ENCODE data around the gene SLC1A5.
"Not testable (repeated sequence)": the region's sequence is repeated elsewhere in the genome, so short reads cannot be mapped to it uniquely, and the experiment has no call there.

Gene SLC1A5

DNA sequence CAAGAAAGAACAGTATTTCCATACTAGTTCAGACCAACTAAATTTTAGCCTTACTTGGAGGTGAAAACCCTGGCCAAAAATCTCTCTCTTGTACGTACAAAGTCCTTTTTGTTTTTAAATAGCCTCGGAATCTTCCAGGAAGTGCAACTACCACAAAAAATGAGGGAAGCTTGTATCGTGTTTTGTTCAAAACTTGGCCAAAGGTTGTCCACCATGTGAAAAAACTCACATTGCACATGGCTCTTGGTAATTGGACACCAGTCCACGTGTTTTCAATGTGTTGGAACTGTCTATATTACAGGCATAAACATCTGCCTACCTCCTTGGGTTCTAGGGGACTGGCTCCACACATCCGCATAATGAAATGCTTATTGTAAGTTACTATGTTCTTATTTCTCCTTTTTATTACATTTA, 27.0 kb downstream of the SLC1A5 start:
- no peak for DNase-seq (ENCODE audit: low spot score)
- TF ChIP-seq, protein P1, sequence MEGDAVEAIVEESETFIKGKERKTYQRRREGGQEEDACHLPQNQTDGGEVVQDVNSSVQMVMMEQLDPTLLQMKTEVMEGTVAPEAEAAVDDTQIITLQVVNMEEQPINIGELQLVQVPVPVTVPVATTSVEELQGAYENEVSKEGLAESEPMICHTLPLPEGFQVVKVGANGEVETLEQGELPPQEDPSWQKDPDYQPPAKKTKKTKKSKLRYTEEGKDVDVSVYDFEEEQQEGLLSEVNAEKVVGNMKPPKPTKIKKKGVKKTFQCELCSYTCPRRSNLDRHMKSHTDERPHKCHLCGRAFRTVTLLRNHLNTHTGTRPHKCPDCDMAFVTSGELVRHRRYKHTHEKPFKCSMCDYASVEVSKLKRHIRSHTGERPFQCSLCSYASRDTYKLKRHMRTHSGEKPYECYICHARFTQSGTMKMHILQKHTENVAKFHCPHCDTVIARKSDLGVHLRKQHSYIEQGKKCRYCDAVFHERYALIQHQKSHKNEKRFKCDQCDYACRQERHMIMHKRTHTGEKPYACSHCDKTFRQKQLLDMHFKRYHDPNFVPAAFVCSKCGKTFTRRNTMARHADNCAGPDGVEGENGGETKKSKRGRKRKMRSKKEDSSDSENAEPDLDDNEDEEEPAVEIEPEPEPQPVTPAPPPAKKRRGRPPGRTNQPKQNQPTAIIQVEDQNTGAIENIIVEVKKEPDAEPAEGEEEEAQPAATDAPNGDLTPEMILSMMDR (IDR thresholded peaks at IDR 0.05; ENCODE audit: borderline replicate concordance, control extremely low read depth, extremely low read depth, insufficient read depth, missing control alignments): no peak
- in situ Hi-C loops (cut with MboI; ENCODE audit: low sequenced_read_pairs, unreplicated experiment): loop anchor here (10.0 to 25.0 kb wide), 2 partner anchors 83 to 226 kb away; no protein-coding TSS in a partner anchor

DNA sequence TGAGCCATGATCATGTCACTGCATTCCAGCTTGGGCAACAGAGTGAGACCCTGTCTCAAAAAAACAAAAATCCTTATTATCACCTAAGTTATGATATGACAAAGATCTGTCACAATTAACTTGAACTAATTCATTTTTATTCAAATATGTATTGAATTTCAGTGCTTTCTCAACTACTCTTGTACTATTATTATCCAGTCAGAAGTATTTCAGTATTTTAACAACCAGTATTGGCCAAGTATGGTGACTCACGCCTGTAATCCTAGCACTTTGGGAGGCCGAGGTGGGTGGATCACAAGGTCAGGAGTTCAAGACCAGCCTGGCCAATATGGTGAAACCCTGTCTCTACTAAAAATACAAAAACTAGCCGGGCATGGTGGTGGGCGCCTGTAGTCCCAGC, 27.5 kb downstream of the SLC1A5 start:
- in situ Hi-C loops (cut with MboI; ENCODE audit: low sequenced_read_pairs, unreplicated experiment): loop anchor here (10.0 to 25.0 kb wide), 2 partner anchors 84 to 226 kb away; no protein-coding TSS in a partner anchor
- not testable (repeated sequence) for DNase-seq (ENCODE audit: low spot score)

DNA sequence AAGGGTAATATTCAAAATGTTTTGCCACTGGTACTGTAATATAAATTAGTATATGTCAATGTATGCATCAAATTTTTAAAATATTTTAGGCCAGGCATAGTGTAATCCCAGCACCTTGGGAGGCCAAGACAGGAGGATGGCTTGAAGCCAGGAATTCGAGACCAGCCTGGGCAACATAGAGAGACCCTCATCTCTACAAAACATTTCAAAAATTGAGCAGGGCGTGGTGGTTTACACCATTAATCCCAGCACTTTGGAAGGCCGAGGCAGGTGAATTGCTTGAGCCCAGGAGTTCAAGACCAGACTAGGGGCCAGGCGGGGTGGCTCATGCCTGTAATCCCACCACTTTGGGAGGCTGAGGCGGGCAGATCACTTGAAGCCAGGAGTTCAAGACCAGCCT, 28.0 kb downstream of the SLC1A5 start:
- TF ChIP-seq, protein P1 (IDR thresholded peaks at IDR 0.05; ENCODE audit: borderline replicate concordance, control extremely low read depth, extremely low read depth, insufficient read depth, missing control alignments): no peak
- no peak for DNase-seq (ENCODE audit: low spot score)
- in situ Hi-C loops (cut with MboI; ENCODE audit: low sequenced_read_pairs, unreplicated experiment): loop anchor here (10.0 to 25.0 kb wide), 2 partner anchors 84 to 227 kb away; no protein-coding TSS in a partner anchor

DNA sequence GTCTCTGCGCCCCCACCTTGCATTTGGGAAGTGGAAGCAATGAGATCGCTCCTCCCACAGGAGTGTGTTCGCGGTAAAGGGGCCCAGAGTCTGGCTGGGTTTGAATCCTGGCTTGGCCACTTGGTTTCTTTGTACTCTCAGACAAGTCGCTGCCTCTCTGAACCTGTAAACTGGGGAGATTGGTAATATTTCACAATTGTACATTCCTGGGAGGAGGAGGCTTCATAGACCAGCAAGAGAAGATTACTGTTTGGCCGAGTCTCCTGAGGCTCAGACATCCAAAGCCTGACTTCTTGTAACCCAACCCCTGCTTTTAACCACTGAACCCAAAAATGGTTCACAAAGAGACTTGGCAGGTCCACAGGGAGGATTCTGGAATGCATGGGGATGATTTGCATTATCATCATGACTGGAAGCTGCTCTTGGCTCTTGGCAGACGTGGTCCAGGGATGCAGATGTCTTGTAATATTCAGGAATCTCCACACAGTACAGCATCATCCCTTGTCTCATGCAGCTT, 28.5 kb downstream of the SLC1A5 start:
- TF ChIP-seq, protein P1 (IDR thresholded peaks at IDR 0.05; ENCODE audit: borderline replicate concordance, control extremely low read depth, extremely low read depth, insufficient read depth, missing control alignments): no peak
- in situ Hi-C loops (cut with MboI; ENCODE audit: low sequenced_read_pairs, unreplicated experiment): loop anchor here (10.0 to 25.0 kb wide), 2 partner anchors 85 to 227 kb away; no protein-coding TSS in a partner anchor
- no peak for DNase-seq (ENCODE audit: low spot score)

DNA sequence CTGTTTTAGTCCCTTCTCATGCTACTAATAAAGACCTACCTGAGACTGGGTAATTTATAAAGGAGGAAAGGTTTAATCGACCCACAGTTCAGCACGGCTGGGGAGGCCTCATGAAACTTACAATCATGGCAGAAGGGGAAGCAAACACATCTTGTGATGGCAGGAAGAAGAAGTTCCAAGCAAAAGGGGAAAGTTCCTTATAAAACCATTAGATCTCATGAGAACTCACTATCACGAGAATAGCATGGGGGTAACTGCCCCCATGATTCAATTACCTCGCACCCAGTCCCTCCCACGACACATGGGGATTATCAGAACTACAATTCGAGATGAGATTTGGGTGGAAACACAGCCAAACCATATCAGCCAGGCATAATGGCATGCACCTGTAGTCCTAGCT, 29.2 kb downstream of the SLC1A5 start:
- in situ Hi-C loops (cut with MboI; ENCODE audit: low sequenced_read_pairs, unreplicated experiment): loop anchor here (25.0 kb wide), 1 partner anchor 228 kb away; no protein-coding TSS in a partner anchor
- TF ChIP-seq, protein P1 (IDR thresholded peaks at IDR 0.05; ENCODE audit: borderline replicate concordance, control extremely low read depth, extremely low read depth, insufficient read depth, missing control alignments): no peak
- DNase-seq (ENCODE audit: low spot score): no peak

DNA sequence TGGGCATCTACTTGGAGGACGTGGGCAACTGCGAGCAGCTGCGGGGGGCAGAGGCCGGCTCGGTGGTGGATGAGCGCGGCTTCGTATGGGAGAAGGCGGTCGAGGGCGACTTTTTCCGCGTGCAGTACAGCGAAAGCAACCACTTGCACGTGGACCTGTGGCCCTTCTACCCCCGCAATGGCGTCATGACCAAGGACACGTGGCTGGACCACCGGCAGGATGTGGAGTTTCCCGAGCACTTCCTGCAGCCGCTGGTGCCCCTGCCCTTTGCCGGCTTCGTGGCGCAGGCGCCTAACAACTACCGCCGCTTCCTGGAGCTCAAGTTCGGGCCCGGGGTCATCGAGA, 31.9 kb downstream of the SLC1A5 start:
- in situ Hi-C loops (cut with MboI; ENCODE audit: low sequenced_read_pairs, unreplicated experiment): loop anchor here (25.0 kb wide), 1 partner anchor 231 kb away; no protein-coding TSS in a partner anchor
- no peak for DNase-seq (ENCODE audit: low spot score)
- TF ChIP-seq, protein P1 (IDR thresholded peaks at IDR 0.05; ENCODE audit: borderline replicate concordance, control extremely low read depth, extremely low read depth, insufficient read depth, missing control alignments): no peak

DNA sequence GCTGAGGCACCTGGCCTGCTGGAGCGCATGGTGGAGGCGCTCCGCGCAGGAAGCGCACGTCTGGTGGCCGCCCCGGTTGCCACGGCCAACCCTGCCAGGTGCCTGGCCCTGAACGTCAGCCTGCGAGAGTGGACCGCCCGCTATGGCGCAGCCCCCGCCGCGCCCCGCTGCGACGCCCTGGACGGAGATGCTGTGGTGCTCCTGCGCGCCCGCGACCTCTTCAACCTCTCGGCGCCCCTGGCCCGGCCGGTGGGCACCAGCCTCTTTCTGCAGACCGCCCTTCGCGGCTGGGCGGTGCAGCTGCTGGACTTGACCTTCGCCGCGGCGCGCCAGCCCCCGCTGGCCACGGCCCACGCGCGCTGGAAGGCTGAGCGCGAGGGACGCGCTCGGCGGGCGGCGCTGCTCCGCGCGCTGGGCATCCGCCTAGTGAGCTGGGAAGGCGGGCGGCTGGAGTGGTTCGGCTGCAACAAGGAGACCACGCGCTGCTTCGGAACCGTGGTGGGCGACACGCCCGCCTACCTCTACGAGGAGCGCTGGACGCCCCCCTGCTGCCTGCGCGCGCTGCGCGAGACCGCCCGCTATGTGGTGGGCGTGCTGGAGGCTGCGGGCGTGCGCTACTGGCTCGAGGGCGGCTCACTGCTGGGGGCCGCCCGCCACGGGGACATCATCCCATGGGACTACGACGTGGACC, 32.4 kb downstream of the SLC1A5 start:
- TF ChIP-seq, protein P1 (IDR thresholded peaks at IDR 0.05; ENCODE audit: borderline replicate concordance, control extremely low read depth, extremely low read depth, insufficient read depth, missing control alignments): no peak
- DNase-seq (ENCODE audit: low spot score): no peak
- in situ Hi-C loops (cut with MboI; ENCODE audit: low sequenced_read_pairs, unreplicated experiment): loop anchor here (25.0 kb wide), 1 partner anchor 231 kb away; no protein-coding TSS in a partner anchor

Data from GM13976 (cell line).